CD4-positive, alpha-beta T cell (primary cell): Measurements from ENCODE around the gene C1orf35. TPM values are rescaled to one million over a fixed set of nuclear protein-coding genes. Genes with fewer than 3 reads are reported as not detected.

Experiments
- ATAC-seq: fragments of 200-7000 bp; cut with Tn5 transposase; one replicate; pipeline ENCODE4 v1.10.0; 2022; ENCODE audit warnings: mild to moderate bottlenecking; ENCODE audit not compliant: poor library complexity
- CTCF ChIA-PET: fragments of 350-600 bp; sonication (Branson Sonifier 250); formaldehyde crosslinking; loops from one replicate; lab custom pipeline; 2021; ENCODE audit warnings: antibody characterized with exemption, inconsistent platforms; lab: Charles Lee
- POLR2A ChIA-PET: fragments of 350-600 bp; sonication (Branson Sonifier 250); formaldehyde crosslinking; loops from one replicate; lab custom pipeline; 2021; ENCODE audit warnings: antibody characterized with exemption, inconsistent platforms; lab: Charles Lee
- DNase-seq, 14 experiments: peaks; one replicate each; pipeline ENCODE4 v3.0.0-alpha.2; 2013 to 2020; ENCODE audit warnings: mixed read lengths in 2 of 14
- H3K27ac ChIP-seq, 2 donors: one replicate each; pipeline versions ENCODE4 v1.5.1 to v1.7.0; 2013; ENCODE audit warnings: low read length in 2 of 2, low read depth in 1 of 2, mild to moderate bottlenecking in 1 of 2
- H3K27me3 ChIP-seq, 2 experiments: 1 replicate in 1 of 2; 2 replicates in 1 of 2; pipeline versions ENCODE4 v1.6.1 to v1.7.0; 2013; ENCODE audit warnings: low read length in 2 of 2, control low read depth in 1 of 2, mild to moderate bottlenecking in 1 of 2, moderate library complexity in 1 of 2; ENCODE audit not compliant: insufficient read depth in 2 of 2, control insufficient read depth in 1 of 2
- H3K36me3 ChIP-seq: one replicate; pipeline ENCODE4 v1.6.1; 2013; ENCODE audit warnings: low read length, control low read depth; ENCODE audit not compliant: insufficient read depth
- H3K4me1 ChIP-seq: one replicate; pipeline ENCODE4 v1.6.1; 2013; ENCODE audit warnings: low read length, control low read depth; ENCODE audit not compliant: insufficient read depth
- H3K4me3 ChIP-seq: one replicate; pipeline ENCODE4 v1.5.1; 2013; ENCODE audit warnings: mild to moderate bottlenecking, low read length, moderate library complexity
- H3K9me3 ChIP-seq, 2 experiments: 1 replicate in 1 of 2; 2 replicates in 1 of 2; pipeline versions ENCODE4 v1.6.1 to v1.7.0; 2013; ENCODE audit warnings: low read length in 2 of 2, mild to moderate bottlenecking in 2 of 2, control low read depth in 1 of 2, moderate library complexity in 1 of 2; ENCODE audit not compliant: control insufficient read depth in 1 of 2, insufficient read depth in 1 of 2
- H3K27ac Mint-ChIP-seq: one replicate; pipeline ENCODE4 v1.8.0; 2020; ENCODE audit warnings: mixed read lengths
- H3K27me3 Mint-ChIP-seq: one replicate; pipeline ENCODE4 v1.8.0; 2021; ENCODE audit warnings: mixed read lengths
- H3K36me3 Mint-ChIP-seq: one replicate; pipeline ENCODE4 v1.8.0; 2021; ENCODE audit warnings: low read depth, mixed read lengths
- H3K4me1 Mint-ChIP-seq: one replicate; pipeline ENCODE4 v1.8.0; 2021; ENCODE audit warnings: low read depth, mixed read lengths
- H3K4me3 Mint-ChIP-seq: one replicate; pipeline ENCODE4 v1.8.0; 2020; ENCODE audit warnings: mild to moderate bottlenecking, mixed read lengths
- H3K9me3 Mint-ChIP-seq: one replicate; pipeline ENCODE4 v1.8.0; 2020; ENCODE audit warnings: mixed read lengths
- intact Hi-C, 2 experiments: fragments of 100-400 bp; cut with DNase I in 1 of 2; cut with micrococcal nuclease in 1 of 2; formaldehyde crosslinking; loops; one replicate each; pipeline versions ENCODE4 v1.15.1 to v1.9.0; 2023 to 2025; cut with DNase I, micrococcal nuclease
- total RNA-seq, 174 experiments: library from RNA in 2 of 174; stranded (reverse) in 2 of 174; gene quantifications; one replicate each; pipeline ENCODE4 v1.2.3 and lab custom pipeline; 2021 to 2026
- TF ChIP-seq, protein P1 (sequence below): fragments of 200-600 bp; IDR thresholded peaks from one replicate; pipeline ENCODE4 v1.8.0; 2022; ENCODE audit warnings: antibody characterized with exemption, mild to moderate bottlenecking

Gene C1orf35
- total RNA-seq, 2 experiments from 2014 or later: 36.6 to 40.3 TPM

- no peaks in the 10 kb centered on the region for H3K27me3 ChIP-seq
- peak in 3 of 14 experiments; percentile 4 to 41 (median 33) for DNase-seq
- H3K27me3 Mint-ChIP-seq: no peaks in the 10 kb centered on the region
- TF ChIP-seq, protein P1, sequence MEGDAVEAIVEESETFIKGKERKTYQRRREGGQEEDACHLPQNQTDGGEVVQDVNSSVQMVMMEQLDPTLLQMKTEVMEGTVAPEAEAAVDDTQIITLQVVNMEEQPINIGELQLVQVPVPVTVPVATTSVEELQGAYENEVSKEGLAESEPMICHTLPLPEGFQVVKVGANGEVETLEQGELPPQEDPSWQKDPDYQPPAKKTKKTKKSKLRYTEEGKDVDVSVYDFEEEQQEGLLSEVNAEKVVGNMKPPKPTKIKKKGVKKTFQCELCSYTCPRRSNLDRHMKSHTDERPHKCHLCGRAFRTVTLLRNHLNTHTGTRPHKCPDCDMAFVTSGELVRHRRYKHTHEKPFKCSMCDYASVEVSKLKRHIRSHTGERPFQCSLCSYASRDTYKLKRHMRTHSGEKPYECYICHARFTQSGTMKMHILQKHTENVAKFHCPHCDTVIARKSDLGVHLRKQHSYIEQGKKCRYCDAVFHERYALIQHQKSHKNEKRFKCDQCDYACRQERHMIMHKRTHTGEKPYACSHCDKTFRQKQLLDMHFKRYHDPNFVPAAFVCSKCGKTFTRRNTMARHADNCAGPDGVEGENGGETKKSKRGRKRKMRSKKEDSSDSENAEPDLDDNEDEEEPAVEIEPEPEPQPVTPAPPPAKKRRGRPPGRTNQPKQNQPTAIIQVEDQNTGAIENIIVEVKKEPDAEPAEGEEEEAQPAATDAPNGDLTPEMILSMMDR: no peak
- peak overlapping the region; percentile 2 for H3K4me3 ChIP-seq
- peaks cover 90% of the 10 kb centered on the region for H3K4me1 Mint-ChIP-seq
- CTCF ChIA-PET: no interaction called here
- peak overlapping the region; percentile 33 to 46 for H3K27ac ChIP-seq
- H3K4me1 ChIP-seq: peaks cover 95% of the 10 kb centered on the region
- H3K27ac Mint-ChIP-seq: peak overlapping the region; percentile 99
- peak; percentile 22 for ATAC-seq
- H3K36me3 ChIP-seq: peaks cover 48% of the 10 kb centered on the region
- intact Hi-C loops: loop anchor here in 1 of 2 experiments (5.0 to 10.0 kb wide), 2 partner anchors 408 to 1145 kb away; partner anchors contain the start of gene COQ8A
- peaks cover 5 to 17% of the 10 kb centered on the region in 2 experiments for H3K9me3 ChIP-seq
- POLR2A ChIA-PET: interaction anchor here (1.6 kb wide), 1 partner anchor 10 kb away, joined by 5 read pairs; no protein-coding TSS in a partner anchor
- peaks cover 1% of the 10 kb centered on the region for H3K9me3 Mint-ChIP-seq
- peak overlapping the region; percentile 76 for H3K4me3 Mint-ChIP-seq
- peaks cover 73% of the 10 kb centered on the region for H3K36me3 Mint-ChIP-seq
Measured at GRCh38 chr1:228089519-228090380, 13.4 kb downstream of the C1orf35 start.

DNA sequence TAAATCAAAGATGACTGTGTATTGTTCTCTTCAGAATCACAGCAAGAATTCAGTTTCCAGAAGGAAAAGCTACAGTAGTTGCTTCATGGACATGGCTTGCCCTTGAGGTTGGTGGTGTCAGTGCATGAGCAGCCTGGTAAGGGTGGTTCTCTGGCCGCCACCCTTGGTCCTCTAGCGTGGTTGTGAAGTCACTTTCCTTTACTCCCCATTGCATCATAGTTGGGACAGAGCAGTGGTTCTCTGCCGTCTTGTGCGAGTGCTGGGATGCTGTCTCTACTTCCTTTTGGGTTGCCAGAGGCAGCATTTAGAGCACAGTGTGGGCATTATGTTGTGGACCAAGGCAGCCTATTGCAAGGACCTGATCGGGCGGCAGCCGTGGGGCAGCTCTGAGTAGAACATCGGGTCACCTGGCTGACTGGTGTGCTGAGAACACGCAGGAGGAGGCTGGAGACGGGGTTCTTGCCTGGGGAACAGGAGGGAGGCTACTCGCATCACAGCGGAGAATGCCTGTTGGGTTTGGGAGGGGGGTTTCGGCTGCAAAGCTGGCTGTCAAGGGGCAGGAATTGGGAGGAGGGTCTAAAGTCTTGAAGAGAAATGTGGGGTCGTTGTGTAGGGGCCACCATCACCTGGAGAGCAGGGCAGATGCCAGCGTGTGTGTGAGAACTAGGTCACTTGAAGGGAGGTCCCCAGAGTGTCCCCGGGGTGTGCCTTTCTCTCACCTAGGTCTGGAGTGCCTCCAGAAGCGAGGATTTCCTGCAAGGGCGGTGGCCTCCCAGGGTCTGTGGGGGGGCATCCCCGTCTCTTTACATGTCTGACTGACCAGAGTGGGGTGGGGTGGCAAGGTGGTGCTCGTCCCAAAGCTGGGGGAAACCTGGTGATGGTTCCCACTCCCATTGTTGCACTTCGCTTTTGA is 14.3 kb downstream of the C1orf35 start:
- Histone ChIP-seq H3K9me3 (peaks cover 0 to 8% of the 10 kb centered on the region in 2 experiments), H3K27ac (peak overlapping the region; percentile 33 to 46), H3K27me3 (no peaks in the 10 kb centered on the region), H3K36me3 (peaks cover 43% of the 10 kb centered on the region), H3K4me1 (peaks cover 98% of the 10 kb centered on the region), H3K4me3 (no peak overlapping the region)
- peak in 4 of 14 experiments; percentile 3 to 58 (median 40) for DNase-seq
- peak overlapping the region; percentile 99 for H3K27ac Mint-ChIP-seq
- no peaks in the 10 kb centered on the region for H3K27me3 Mint-ChIP-seq
- H3K36me3 Mint-ChIP-seq: peaks cover 73% of the 10 kb centered on the region
- peaks cover 90% of the 10 kb centered on the region for H3K4me1 Mint-ChIP-seq
- intact Hi-C loops: loop anchor here in 1 of 2 experiments (5.0 to 10.0 kb wide), 2 partner anchors 408 to 1144 kb away; partner anchors contain the start of gene COQ8A
- ATAC-seq: no peak
- peak overlapping the region; percentile 76 for H3K4me3 Mint-ChIP-seq
- ChIA-PET POLR2A (no interaction called here), CTCF (no interaction called here)
- H3K9me3 Mint-ChIP-seq: no peaks in the 10 kb centered on the region
- TF ChIP-seq, protein P1: no peak

DNA sequence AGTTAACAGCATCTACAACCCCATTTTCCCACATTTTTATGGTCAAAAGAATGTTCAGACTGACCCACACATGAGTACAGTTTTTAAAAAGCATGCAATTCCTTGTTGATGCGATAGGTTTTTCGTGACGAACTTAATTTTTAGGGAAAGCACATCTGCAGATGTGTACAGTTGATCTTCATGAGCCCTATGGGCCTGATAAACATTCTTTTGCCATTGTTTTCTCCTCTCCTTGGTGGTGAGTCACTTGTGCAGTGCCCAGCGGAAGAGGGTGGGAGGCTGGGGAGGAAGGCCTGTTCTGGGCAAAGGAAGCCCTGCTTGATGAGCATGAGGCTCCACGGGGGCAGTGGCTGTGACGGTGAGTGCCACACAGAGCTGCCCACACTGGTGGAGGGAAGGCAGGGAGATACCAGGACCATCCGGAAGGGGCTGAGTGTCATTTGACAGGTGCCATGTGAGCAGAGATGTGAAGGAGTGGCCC is 15.3 kb downstream of the C1orf35 start:
- intact Hi-C loops: loop anchor here in 1 of 2 experiments (5.0 to 10.0 kb wide), 2 partner anchors 409 to 1143 kb away; partner anchors contain the start of gene COQ8A
- DNase-seq: peak in 5 of 14 experiments; percentile 31 to 62 (median 45)
- TF ChIP-seq, protein P1: no peak
- CTCF ChIA-PET: interaction anchor here (1.1 to 1.4 kb wide), 2 partner anchors 12 to 14 kb away, joined by 3 to 5 read pairs; no protein-coding TSS in a partner anchor
- no peaks in the 10 kb centered on the region for H3K27me3 ChIP-seq
- peak overlapping the region; percentile 5 for H3K4me3 ChIP-seq
- H3K27ac ChIP-seq: peak overlapping the region in 1 of 2 donors; percentile 45
- no peaks in the 10 kb centered on the region for H3K9me3 Mint-ChIP-seq
- no peaks in the 10 kb centered on the region for H3K9me3 ChIP-seq
- peaks cover 96% of the 10 kb centered on the region for H3K4me1 Mint-ChIP-seq
- POLR2A ChIA-PET: interaction anchor here (2.3 kb wide), 1 partner anchor 11 kb away, joined by 10 read pairs; no protein-coding TSS in a partner anchor
- no peaks in the 10 kb centered on the region for H3K27me3 Mint-ChIP-seq
- H3K4me1 ChIP-seq: peaks cover 94% of the 10 kb centered on the region
- H3K36me3 Mint-ChIP-seq: peaks cover 76% of the 10 kb centered on the region
- ATAC-seq: peak; percentile 18
- peaks cover 37% of the 10 kb centered on the region for H3K36me3 ChIP-seq
- H3K27ac Mint-ChIP-seq: peak overlapping the region; percentile 99
- H3K4me3 Mint-ChIP-seq: peak overlapping the region; percentile 79
